GM18526 (cell line): Measurements from ENCODE around the gene ZBTB43.

ENCODE experiments used
- POLR2A ChIP-seq: IDR thresholded peaks from 3 replicates; pipeline ENCODE4 v1.6.1; 2011; ENCODE audit not compliant: insufficient read length; ENCODE audit errors: extremely low read depth

Gene ZBTB43

GRCh38 chr9:126886034-126886822, 81.4 kb downstream of the ZBTB43 start:
- no peak for TF ChIP-seq POLR2A

GRCh38 chr9:126886897-126887296, 82.1 kb downstream of the ZBTB43 start:
- no peak for TF ChIP-seq POLR2A
